Measurements from ENCODE around the gene TTC7B. TPM values are rescaled to one million over a fixed set of nuclear protein-coding genes. Genes with fewer than 3 reads are reported as not detected.
A peak's percentile ranks its signal among the peaks of the same experiment; 100 is the strongest.

Gene TTC7B
- total and polyA plus RNA-seq, 3 experiments from 2014 or later: 1.7 to 5.8 (median 5.2) TPM

DNA sequence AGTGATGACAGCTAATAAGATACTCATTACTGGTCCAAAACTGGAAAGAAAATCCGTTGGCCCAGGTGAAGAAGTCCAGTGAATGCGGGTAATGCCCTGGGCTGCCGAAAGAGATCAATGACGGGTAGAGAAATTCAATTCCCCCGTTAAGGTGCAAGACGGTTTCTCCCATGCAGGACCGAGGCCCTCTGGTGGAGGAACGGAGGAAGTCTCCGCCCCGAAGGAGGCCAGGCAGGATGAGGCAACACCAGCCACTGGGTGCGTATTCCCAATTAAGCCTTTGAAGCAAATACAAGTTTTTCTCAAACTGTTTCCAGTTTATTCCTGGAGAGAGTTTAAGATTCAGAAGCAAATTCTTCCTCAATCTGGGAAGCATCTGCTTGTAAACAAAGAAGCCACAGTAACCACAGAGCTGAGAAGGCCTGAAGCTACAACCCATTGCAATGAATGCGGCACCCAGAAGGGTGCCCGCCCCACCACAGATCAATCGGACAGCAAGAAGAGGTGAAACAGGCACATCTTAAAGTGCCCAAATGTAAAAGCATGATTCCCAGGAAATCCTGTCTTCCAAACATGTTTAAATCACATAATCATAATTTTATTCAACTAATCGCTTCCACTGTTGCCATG is 118.5 kb downstream of the TTC7B start:
- DNase-seq: peak; percentile 50 to 82 (median 53)
- no peaks in the 10 kb centered on the region for H3K36me3 ChIP-seq (ENCODE audit: insufficient read depth, low read length)
- peak overlapping the region in 1 of 8 donors; percentile 67 for H3K27ac Mint-ChIP-seq
- H3K4me1 Mint-ChIP-seq: peaks cover 0 to 1% (median 0%) of the 10 kb centered on the region in 3 donors
- H3K4me1 ChIP-seq (ENCODE audit: insufficient read depth, low read length): peaks cover 6% of the 10 kb centered on the region
- no peaks in the 10 kb centered on the region for H3K27me3 ChIP-seq (ENCODE audit: insufficient read depth, low read length, poor library complexity, severe bottlenecking)
- H3K27ac ChIP-seq (ENCODE audit: low read depth, low read length): no peak overlapping the region
- no peak overlapping the region for H3K4me3 ChIP-seq (ENCODE audit: low read length)
- peak overlapping the region in 1 of 7 donors; percentile 15 for H3K4me3 Mint-ChIP-seq
- CTCF ChIA-PET: interaction anchor here (0.7 to 2.2 kb wide), 13 partner anchors 9 to 442 kb away, joined by 3 to 23 read pairs (median 4); partner anchors contain the start of genes CALM1 and PSMC1
- peaks cover 0 to 5% of the 10 kb centered on the region in 2 donors for H3K27me3 Mint-ChIP-seq
- H3K9me3 Mint-ChIP-seq: no peaks in the 10 kb centered on the region
- POLR2A ChIA-PET: no interaction called here
- no peaks in the 10 kb centered on the region for H3K9me3 ChIP-seq (ENCODE audit: low read length)
- H3K36me3 Mint-ChIP-seq: no peaks in the 10 kb centered on the region

DNA sequence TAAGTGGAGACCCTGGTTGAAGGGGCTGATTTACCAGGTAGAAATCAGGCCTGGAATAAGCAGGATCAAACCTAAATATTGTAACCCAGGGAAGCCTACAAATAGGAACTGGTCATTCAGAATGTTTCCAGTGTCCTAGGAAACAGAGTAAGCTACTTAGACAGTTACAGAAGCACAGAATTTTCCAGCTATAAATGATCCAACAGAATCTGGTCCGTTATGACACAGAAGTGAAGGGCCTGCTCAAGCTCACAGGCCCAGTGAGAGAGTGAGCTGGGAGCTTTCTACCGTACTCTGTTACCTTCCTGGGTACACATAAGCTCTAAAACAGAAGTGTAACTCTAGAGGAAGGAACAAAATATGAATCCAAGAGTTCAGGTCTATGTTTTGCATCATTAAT is 119.1 kb downstream of the TTC7B start:
- Mint-ChIP-seq H3K27ac (no peak overlapping the region), H3K9me3 (no peaks in the 10 kb centered on the region), H3K4me1 (peaks cover 0 to 1% (median 0%) of the 10 kb centered on the region in 3 donors), H3K27me3 (peaks cover 0 to 5% of the 10 kb centered on the region in 2 donors), H3K36me3 (no peaks in the 10 kb centered on the region), H3K4me3 (no peak overlapping the region)
- Histone ChIP-seq H3K27ac (ENCODE audit: low read depth, low read length) (no peak overlapping the region), H3K4me1 (ENCODE audit: insufficient read depth, low read length) (peaks cover 6% of the 10 kb centered on the region), H3K27me3 (ENCODE audit: insufficient read depth, low read length, poor library complexity, severe bottlenecking) (no peaks in the 10 kb centered on the region), H3K36me3 (ENCODE audit: insufficient read depth, low read length) (no peaks in the 10 kb centered on the region), H3K9me3 (ENCODE audit: low read length) (no peaks in the 10 kb centered on the region), H3K4me3 (ENCODE audit: low read length) (no peak overlapping the region)
- DNase-seq: no peak
- POLR2A ChIA-PET: no interaction called here
- CTCF ChIA-PET: interaction anchor here (0.7 to 2.2 kb wide), 14 partner anchors 9 to 441 kb away, joined by 3 to 23 read pairs (median 4); partner anchors contain the start of genes CALM1 and PSMC1

DNA sequence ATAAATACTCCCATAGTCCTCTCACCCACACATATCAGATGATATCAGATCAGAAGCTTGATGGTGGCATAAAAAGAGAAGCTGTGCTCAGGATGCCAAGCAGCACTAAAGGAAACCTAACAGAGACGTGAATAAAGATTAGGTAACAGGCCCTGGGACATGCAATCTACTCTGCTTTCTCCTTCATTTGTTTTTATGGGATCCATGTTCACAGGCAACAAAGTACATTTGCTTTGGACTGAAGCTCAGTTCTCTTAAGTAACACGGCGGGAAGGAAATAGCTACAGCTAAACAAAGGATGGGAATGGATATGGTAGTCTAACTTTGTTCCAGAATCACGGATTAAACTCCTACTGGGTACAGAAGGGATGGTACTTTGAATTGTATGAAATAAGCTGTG is 119.5 kb downstream of the TTC7B start:
- Mint-ChIP-seq H3K4me3 (peak overlapping the region in 1 of 7 donors; percentile 8), H3K27me3 (peaks cover 0 to 5% of the 10 kb centered on the region in 2 donors), H3K4me1 (peaks cover 0 to 1% (median 0%) of the 10 kb centered on the region in 3 donors), H3K27ac (no peak overlapping the region), H3K9me3 (no peaks in the 10 kb centered on the region), H3K36me3 (no peaks in the 10 kb centered on the region)
- no peak overlapping the region for H3K27ac ChIP-seq (ENCODE audit: low read depth, low read length)
- no peaks in the 10 kb centered on the region for H3K36me3 ChIP-seq (ENCODE audit: insufficient read depth, low read length)
- peaks cover 6% of the 10 kb centered on the region for H3K4me1 ChIP-seq (ENCODE audit: insufficient read depth, low read length)
- no peak for DNase-seq
- H3K4me3 ChIP-seq (ENCODE audit: low read length): no peak overlapping the region
- ChIA-PET POLR2A (no interaction called here), CTCF (interaction anchor here (0.7 to 2.2 kb wide), 13 partner anchors 10 to 441 kb away, joined by 3 to 23 read pairs (median 4); partner anchors contain the start of genes CALM1 and PSMC1)
- no peaks in the 10 kb centered on the region for H3K27me3 ChIP-seq (ENCODE audit: insufficient read depth, low read length, poor library complexity, severe bottlenecking)
- H3K9me3 ChIP-seq (ENCODE audit: low read length): no peaks in the 10 kb centered on the region

DNA sequence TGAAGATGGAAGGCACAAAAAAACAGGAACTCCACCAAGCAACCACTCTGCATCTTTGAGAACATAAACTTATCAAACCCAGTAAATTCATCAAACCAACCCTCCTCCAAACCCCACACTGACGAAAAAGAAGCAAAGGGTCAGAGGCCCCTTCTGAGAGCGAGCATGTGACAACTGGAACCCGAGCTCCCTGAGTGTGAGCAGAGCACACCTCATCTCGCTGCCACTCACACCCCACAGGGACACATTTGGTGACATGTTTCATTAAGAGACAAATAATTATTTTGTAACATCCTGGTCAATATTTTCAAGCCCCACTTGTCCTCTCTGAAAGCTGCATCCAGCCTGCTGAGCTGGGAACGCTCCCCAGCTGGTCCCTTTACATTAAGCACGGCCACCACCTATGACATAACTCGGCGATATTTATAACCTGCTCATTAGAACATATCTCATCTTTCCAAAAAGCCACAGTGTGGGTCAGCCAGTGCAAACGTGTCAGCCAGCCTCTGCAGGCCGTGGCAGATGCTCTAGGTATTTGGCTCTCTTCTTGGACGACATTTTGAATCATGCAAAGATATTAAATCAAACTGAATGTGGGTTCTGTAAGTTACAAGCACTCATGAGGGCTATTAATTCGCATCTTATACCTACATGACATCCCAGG is 120.1 kb downstream of the TTC7B start:
- CTCF ChIA-PET: interaction anchor here (1.1 to 2.2 kb wide), 5 partner anchors 17 to 395 kb away, joined by 3 to 23 read pairs (median 4); no protein-coding TSS in a partner anchor
- H3K4me1 Mint-ChIP-seq: peaks cover 0 to 1% (median 0%) of the 10 kb centered on the region in 3 donors
- no peaks in the 10 kb centered on the region for H3K9me3 Mint-ChIP-seq
- Histone ChIP-seq H3K4me3 (ENCODE audit: low read length) (no peak overlapping the region), H3K36me3 (ENCODE audit: insufficient read depth, low read length) (no peaks in the 10 kb centered on the region), H3K27ac (ENCODE audit: low read depth, low read length) (no peak overlapping the region), H3K4me1 (ENCODE audit: insufficient read depth, low read length) (peaks cover 6% of the 10 kb centered on the region), H3K9me3 (ENCODE audit: low read length) (no peaks in the 10 kb centered on the region), H3K27me3 (ENCODE audit: insufficient read depth, low read length, poor library complexity, severe bottlenecking) (no peaks in the 10 kb centered on the region)
- no peak for DNase-seq
- no peak overlapping the region for H3K4me3 Mint-ChIP-seq
- no peak overlapping the region for H3K27ac Mint-ChIP-seq
- POLR2A ChIA-PET: no interaction called here
- no peaks in the 10 kb centered on the region for H3K36me3 Mint-ChIP-seq
- peaks cover 0 to 5% of the 10 kb centered on the region in 2 donors for H3K27me3 Mint-ChIP-seq

DNA sequence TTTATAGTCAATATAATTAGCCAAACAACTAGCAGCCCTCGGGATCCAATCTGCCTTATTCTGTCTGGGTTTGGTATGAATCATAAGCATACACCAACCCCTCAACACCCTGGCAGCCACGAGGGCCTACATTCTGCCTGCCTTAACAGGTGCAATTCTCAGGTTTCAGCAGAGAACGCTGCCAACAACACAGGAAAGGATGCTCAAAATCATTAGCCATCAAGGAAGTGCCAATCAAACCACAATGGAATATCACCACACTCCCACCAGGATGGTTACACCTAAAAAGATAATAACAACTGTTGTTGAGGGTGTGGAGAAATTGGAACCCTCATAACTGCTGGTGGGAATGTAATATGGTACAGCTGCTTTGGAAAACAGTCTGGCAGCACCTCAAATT is 122.8 kb downstream of the TTC7B start:
- Mint-ChIP-seq H3K9me3 (no peaks in the 10 kb centered on the region), H3K4me1 (peaks cover 0 to 1% (median 0%) of the 10 kb centered on the region in 3 donors), H3K27ac (no peak overlapping the region), H3K4me3 (no peak overlapping the region), H3K36me3 (no peaks in the 10 kb centered on the region), H3K27me3 (no peaks in the 10 kb centered on the region)
- Histone ChIP-seq H3K9me3 (ENCODE audit: low read length) (no peaks in the 10 kb centered on the region), H3K36me3 (ENCODE audit: insufficient read depth, low read length) (no peaks in the 10 kb centered on the region), H3K27me3 (ENCODE audit: insufficient read depth, low read length, poor library complexity, severe bottlenecking) (no peaks in the 10 kb centered on the region), H3K4me3 (ENCODE audit: low read length) (no peak overlapping the region), H3K4me1 (ENCODE audit: insufficient read depth, low read length) (peaks cover 6% of the 10 kb centered on the region), H3K27ac (ENCODE audit: low read depth, low read length) (no peak overlapping the region)
- DNase-seq: no peak
- POLR2A ChIA-PET: no interaction called here
- CTCF ChIA-PET: no interaction called here

DNA sequence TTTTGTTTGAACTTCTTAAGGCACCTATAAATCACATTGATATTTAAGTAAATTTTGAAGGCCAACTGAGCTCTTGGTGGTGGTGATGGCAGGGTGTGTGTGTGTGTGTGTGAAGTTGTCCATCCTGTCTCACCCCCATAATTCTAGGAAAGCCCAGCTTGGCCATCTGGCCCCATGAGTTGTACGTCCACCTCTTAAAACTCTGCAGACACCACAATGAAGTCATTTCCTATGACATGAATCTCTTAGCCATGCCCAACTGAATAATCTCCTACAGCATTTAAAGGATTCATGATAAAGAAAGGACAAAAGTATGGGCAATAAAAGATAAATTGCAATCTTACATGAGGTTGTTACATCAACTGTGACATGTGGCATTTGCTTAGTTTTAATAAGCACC is 123.4 kb downstream of the TTC7B start:
- POLR2A ChIA-PET: no interaction called here
- CTCF ChIA-PET: no interaction called here
- H3K4me1 ChIP-seq (ENCODE audit: insufficient read depth, low read length): peaks cover 6% of the 10 kb centered on the region
- no peaks in the 10 kb centered on the region for H3K9me3 Mint-ChIP-seq
- no peak overlapping the region for H3K4me3 Mint-ChIP-seq
- DNase-seq: no peak
- no peak overlapping the region for H3K27ac ChIP-seq (ENCODE audit: low read depth, low read length)
- H3K4me3 ChIP-seq (ENCODE audit: low read length): no peak overlapping the region
- no peaks in the 10 kb centered on the region for H3K36me3 Mint-ChIP-seq
- no peaks in the 10 kb centered on the region for H3K36me3 ChIP-seq (ENCODE audit: insufficient read depth, low read length)
- H3K27ac Mint-ChIP-seq: no peak overlapping the region
- no peaks in the 10 kb centered on the region for H3K27me3 ChIP-seq (ENCODE audit: insufficient read depth, low read length, poor library complexity, severe bottlenecking)
- no peaks in the 10 kb centered on the region for H3K9me3 ChIP-seq (ENCODE audit: low read length)
- peaks cover 0 to under 1% of the 10 kb centered on the region in 2 donors for H3K27me3 Mint-ChIP-seq
- peaks cover 0 to 1% (median 0%) of the 10 kb centered on the region in 3 donors for H3K4me1 Mint-ChIP-seq

DNA sequence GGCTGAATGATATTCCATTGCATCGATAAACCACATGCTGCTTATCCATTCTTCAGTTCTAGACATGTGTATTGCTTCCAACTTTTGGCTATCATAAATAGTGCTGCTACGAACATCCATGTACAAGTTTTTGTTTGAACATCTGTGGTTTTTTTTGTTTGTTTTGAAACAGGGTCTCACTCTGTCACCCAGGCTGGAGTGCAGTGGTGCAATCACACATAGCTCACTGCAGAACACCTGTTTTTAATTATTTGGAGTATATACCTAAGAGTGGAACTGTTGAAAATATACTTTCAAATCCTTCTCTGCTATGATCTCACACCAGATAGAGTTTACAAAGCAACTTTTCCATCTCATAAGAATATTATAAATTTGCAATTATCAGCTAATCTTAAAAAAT is 124.2 kb downstream of the TTC7B start:
- Histone ChIP-seq H3K27me3 (ENCODE audit: insufficient read depth, low read length, poor library complexity, severe bottlenecking) (no peaks in the 10 kb centered on the region), H3K4me1 (ENCODE audit: insufficient read depth, low read length) (no peaks in the 10 kb centered on the region), H3K36me3 (ENCODE audit: insufficient read depth, low read length) (no peaks in the 10 kb centered on the region), H3K27ac (ENCODE audit: low read depth, low read length) (no peak overlapping the region), H3K4me3 (ENCODE audit: low read length) (no peak overlapping the region), H3K9me3 (ENCODE audit: low read length) (no peaks in the 10 kb centered on the region)
- Mint-ChIP-seq H3K36me3 (no peaks in the 10 kb centered on the region), H3K9me3 (no peaks in the 10 kb centered on the region), H3K27ac (no peak overlapping the region), H3K4me3 (no peak overlapping the region), H3K4me1 (peaks cover 0 to 1% (median 0%) of the 10 kb centered on the region in 3 donors), H3K27me3 (peaks cover 0 to 5% of the 10 kb centered on the region in 2 donors)
- POLR2A ChIA-PET: no interaction called here
- no peak for DNase-seq
- CTCF ChIA-PET: no interaction called here

DNA sequence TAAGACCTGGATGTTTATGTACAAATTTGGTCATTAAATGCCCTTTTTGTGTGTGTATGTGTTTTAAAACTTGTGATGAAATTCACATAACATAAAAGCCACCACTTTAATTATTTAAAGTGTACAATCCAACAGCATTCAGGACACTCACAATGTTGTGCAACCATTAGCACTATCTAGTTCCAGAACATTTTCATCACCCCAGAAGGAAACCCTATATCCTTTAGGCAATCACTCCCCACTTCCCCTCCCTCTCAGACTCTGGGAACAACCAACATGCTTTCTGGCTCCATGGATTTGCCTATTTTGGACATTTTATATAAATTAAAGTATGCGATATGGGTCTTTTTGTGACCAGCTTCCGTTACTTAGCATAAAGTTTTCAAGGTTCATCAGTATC is 124.6 kb downstream of the TTC7B start:
- H3K9me3 Mint-ChIP-seq: no peaks in the 10 kb centered on the region
- H3K27ac Mint-ChIP-seq: no peak overlapping the region
- no peak overlapping the region for H3K4me3 Mint-ChIP-seq

More for the DNA sequence above, 124.6 kb downstream of the TTC7B start:
- no peak overlapping the region for H3K27ac ChIP-seq (ENCODE audit: low read depth, low read length)
- no peaks in the 10 kb centered on the region for H3K27me3 ChIP-seq (ENCODE audit: insufficient read depth, low read length, poor library complexity, severe bottlenecking)
- no peaks in the 10 kb centered on the region for H3K9me3 ChIP-seq (ENCODE audit: low read length)
- ChIA-PET POLR2A (no interaction called here), CTCF (no interaction called here)
- Mint-ChIP-seq H3K27me3 (peaks cover 0 to 5% of the 10 kb centered on the region in 2 donors), H3K4me1 (peaks cover 0 to 1% (median 0%) of the 10 kb centered on the region in 3 donors), H3K36me3 (no peaks in the 10 kb centered on the region)
- H3K4me1 ChIP-seq (ENCODE audit: insufficient read depth, low read length): no peaks in the 10 kb centered on the region
- H3K4me3 ChIP-seq (ENCODE audit: low read length): no peak overlapping the region
- DNase-seq: no peak
- no peaks in the 10 kb centered on the region for H3K36me3 ChIP-seq (ENCODE audit: insufficient read depth, low read length)
